PC-3 (cell line): ENCODE measurements around the gene GTF2F2.

Source experiments
- CTCF ChIP-seq: fragments of 300-600 bp; sonication (generic); conservative IDR thresholded peaks from 2 replicates; pipeline ENCODE4 v1.5.1; 2017; ENCODE audit warnings: antibody characterized with exemption, low read depth, mild to moderate bottlenecking, low read length
- EZH2 ChIP-seq: fragments of 300-600 bp; sonication (generic); IDR thresholded peaks from one replicate; pipeline ENCODE4 v1.6.1; 2017; ENCODE audit warnings: antibody characterized with exemption, mild to moderate bottlenecking, low read length; ENCODE audit not compliant: unreplicated experiment
- EZH2phosphoT487 ChIP-seq: fragments of 300-600 bp; sonication (generic); IDR thresholded peaks from 2 replicates; pipeline ENCODE4 v1.6.1; 2018; ENCODE audit warnings: mild to moderate bottlenecking, antibody characterized with exemption, low read length, borderline replicate concordance

DNA sequence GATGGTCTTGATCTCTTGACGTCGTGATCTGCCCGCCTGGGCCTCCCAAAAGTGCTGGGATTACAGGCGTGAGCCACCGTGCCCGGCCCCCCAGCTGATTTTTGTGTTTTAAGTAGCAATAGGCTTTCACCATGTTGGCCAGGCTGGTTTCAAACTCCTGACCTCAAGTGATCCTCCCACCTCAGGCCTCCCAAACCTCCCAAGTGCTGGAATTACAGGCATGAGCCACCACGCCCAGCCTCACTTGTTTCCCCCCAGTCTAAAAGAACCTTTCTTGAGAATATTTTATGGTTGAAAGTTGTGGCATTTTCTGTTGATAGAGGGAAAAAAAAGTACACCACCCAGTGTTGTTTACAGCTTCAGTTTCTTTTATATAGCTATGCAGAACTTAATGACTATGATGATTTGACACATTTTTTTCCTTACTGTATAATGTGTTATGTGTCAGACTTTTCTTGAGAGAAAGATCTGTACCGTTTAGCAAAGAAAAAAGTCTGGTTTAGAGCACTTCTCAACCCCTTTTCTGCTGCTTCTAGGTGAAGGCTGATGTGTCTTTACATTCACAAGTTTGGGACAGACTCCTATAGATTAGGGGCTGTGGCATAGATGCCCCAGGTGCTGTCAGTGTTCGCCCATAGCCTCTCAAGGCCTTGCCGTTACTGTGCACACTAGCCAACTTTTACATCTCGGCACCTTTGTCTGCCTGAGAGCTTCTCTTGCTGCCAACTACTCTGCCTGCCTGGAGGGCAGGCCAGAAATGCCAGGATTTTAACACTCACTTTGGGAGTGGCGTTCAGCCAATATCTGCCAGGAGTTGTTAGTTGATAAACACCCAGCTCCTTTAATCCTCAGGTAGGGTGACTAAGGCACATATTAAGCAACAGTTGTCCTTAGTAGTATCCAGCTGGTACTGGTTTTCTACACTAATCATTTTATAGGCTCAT is 47.6 kb downstream of the GTF2F2 start:
- TF ChIP-seq CTCF: no peak
- no peak for TF ChIP-seq EZH2
- TF ChIP-seq EZH2phosphoT487: no peak
